PFSK-1 (cell line): Measurements from ENCODE around the gene ZNF592.

Experiments used
- REST ChIP-seq, 2 experiments: IDR thresholded peaks; 2 replicates each; pipeline versions ENCODE4 v1.6.1 to v1.8.0; 2011 to 2012; ENCODE audit warnings: low read depth in 2 of 2, low read length in 2 of 2, control low read depth in 1 of 2, inconsistent platforms in 1 of 2, mild to moderate bottlenecking in 1 of 2, moderate library complexity in 1 of 2; ENCODE audit not compliant: insufficient read depth in 1 of 2
- SIN3A ChIP-seq: IDR thresholded peaks from 2 replicates; pipeline ENCODE4 v1.6.1; 2012; ENCODE audit warnings: mild to moderate bottlenecking, low read length, moderate library complexity, borderline replicate concordance; ENCODE audit not compliant: insufficient read depth
- TAF1 ChIP-seq: IDR thresholded peaks from 2 replicates; pipeline ENCODE4 v1.6.1; 2012; ENCODE audit warnings: low read length, control low read depth, borderline replicate concordance; ENCODE audit not compliant: insufficient read depth

GRCh38 chr15:84844964-84845363 is 96.6 kb downstream of the ZNF592 start:
- TF ChIP-seq REST (IDR thresholded peaks at IDR 0.05; ENCODE audit: insufficient read depth in 1 of 2, low read depth in 2 of 2, low read length in 2 of 2) (no peak), TAF1 (no peak), SIN3A (no peak)
